Esophagus muscularis mucosa (tissue), 4 donors: ENCODE data around the gene MAD2L2. TPM values are rescaled to one million over a fixed set of nuclear protein-coding genes. Genes with fewer than 3 reads are reported as not detected.
A peak's percentile ranks its signal among the peaks of the same experiment; 100 is the strongest.

Experiments
- DNase-seq: peaks from one replicate; pipeline ENCODE4 v3.0.0-alpha.2; 2017; ENCODE audit errors: extremely low spot score
- H3K27ac ChIP-seq, 4 donors: fragments of 200-600 bp; sonication (generic); replicated peaks in 1 of 4; 1 replicate in 3 of 4; 2 replicates in 1 of 4; pipeline ENCODE4 v1.5.1; 2016 to 2019; ENCODE audit warnings: mild to moderate bottlenecking in 1 of 4
- H3K27me3 ChIP-seq, 4 donors: fragments of 200-600 bp; sonication (generic); one replicate each; pipeline versions ENCODE4 v1.5.1 to v1.6.0; 2016 to 2019
- H3K36me3 ChIP-seq, 4 donors: fragments of 200-600 bp; sonication (generic); one replicate each; pipeline ENCODE4 v1.5.1; 2016 to 2019
- H3K4me1 ChIP-seq, 4 donors: fragments of 200-600 bp; sonication (generic); one replicate each; pipeline ENCODE4 v1.5.1; 2016 to 2019
- H3K4me3 ChIP-seq, 4 donors: fragments of 200-600 bp; sonication (generic); 1 replicate in 2 of 4; 2 replicates in 2 of 4; pipeline ENCODE4 v1.5.1; 2016 to 2019; ENCODE audit warnings: mild to moderate bottlenecking in 4 of 4, moderate library complexity in 1 of 4
- H3K9me3 ChIP-seq, 4 donors: fragments of 200-600 bp; sonication (generic); 1 replicate in 3 of 4; 2 replicates in 1 of 4; pipeline ENCODE4 v1.5.1; 2016 to 2019
- EP300 ChIP-seq: sonication (generic); formaldehyde crosslinking; IDR thresholded peaks from one replicate; pipeline ENCODE4 v1.6.1; 2017; ENCODE audit warnings: antibody characterized with exemption
- POLR2A ChIP-seq: fragments of 450-650 bp; IDR thresholded peaks from one replicate; pipeline ENCODE4 v1.6.1; 2017; ENCODE audit warnings: antibody characterized with exemption, moderate library complexity, mild to moderate bottlenecking, low read depth
- POLR2AphosphoS5 ChIP-seq, 2 donors: sonication (generic); formaldehyde crosslinking; IDR thresholded peaks; one replicate each; pipeline ENCODE4 v1.6.1; 2017; ENCODE audit warnings: antibody characterized with exemption in 2 of 2
- WGBS: methylation state at CpG from one replicate; pipeline ENCODE4 v1.1.5; 2018; 5-methylcytosine and 5-hydroxymethylcytosine counted together
- intact Hi-C: fragments of 100-400 bp; cut with DNase I; formaldehyde crosslinking; loops from one replicate; pipeline ENCODE4 v1.15.1; 2023
- total RNA-seq, 4 donors: library from RNA; depleted of rRNA; stranded (reverse); fragments of >200 nt; gene quantifications; one replicate each; pipeline versions ENCODE4 v1.1.0 to v1.2.1, GENCODE V29; 2016
- TF ChIP-seq, protein P1 (sequence below), 3 experiments: fragments of 200-600 bp in 2 of 3; fragments of 450-650 bp in 1 of 3; sonication (generic) in 2 of 3; IDR thresholded peaks; one replicate each; pipeline ENCODE4 v1.5.1; 2017 to 2019; ENCODE audit warnings: antibody characterized with exemption in 3 of 3, mild to moderate bottlenecking in 2 of 3, moderate library complexity in 1 of 3

Gene MAD2L2
- total RNA-seq, 4 donors from 2014 or later, result 31.6 to 51.7 (median 42.4) TPM

GRCh38 chr1:11653861-11654136 is 27.1 kb downstream of the MAD2L2 start:
- no peak for DNase-seq
- Histone ChIP-seq H3K4me3 (peak overlapping the region; percentile 79 to 95 (median 84)), H3K9me3 (no peaks in the 10 kb centered on the region), H3K36me3 (peaks cover 0 to 20% (median 8%) of the 10 kb centered on the region in 4 donors), H3K4me1 (peaks cover 34 to 49% (median 48%) of the 10 kb centered on the region in 4 donors), H3K27ac (peak overlapping the region; percentile 71 to 83 (median 74)), H3K27me3 (peaks cover 0 to 24% (median 7%) of the 10 kb centered on the region in 4 donors)
- intact Hi-C loops, result loop anchor here (5.0 kb wide), 1 partner anchor 391 kb away; the partner anchor contains the start of gene MTOR
- 75% methylated on average over 2 of the region's 7 CpGs for WGBS
- TF ChIP-seq, protein P1, sequence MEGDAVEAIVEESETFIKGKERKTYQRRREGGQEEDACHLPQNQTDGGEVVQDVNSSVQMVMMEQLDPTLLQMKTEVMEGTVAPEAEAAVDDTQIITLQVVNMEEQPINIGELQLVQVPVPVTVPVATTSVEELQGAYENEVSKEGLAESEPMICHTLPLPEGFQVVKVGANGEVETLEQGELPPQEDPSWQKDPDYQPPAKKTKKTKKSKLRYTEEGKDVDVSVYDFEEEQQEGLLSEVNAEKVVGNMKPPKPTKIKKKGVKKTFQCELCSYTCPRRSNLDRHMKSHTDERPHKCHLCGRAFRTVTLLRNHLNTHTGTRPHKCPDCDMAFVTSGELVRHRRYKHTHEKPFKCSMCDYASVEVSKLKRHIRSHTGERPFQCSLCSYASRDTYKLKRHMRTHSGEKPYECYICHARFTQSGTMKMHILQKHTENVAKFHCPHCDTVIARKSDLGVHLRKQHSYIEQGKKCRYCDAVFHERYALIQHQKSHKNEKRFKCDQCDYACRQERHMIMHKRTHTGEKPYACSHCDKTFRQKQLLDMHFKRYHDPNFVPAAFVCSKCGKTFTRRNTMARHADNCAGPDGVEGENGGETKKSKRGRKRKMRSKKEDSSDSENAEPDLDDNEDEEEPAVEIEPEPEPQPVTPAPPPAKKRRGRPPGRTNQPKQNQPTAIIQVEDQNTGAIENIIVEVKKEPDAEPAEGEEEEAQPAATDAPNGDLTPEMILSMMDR (IDR thresholded peaks at IDR 0.05), result no peak
- TF ChIP-seq POLR2A, result no peak
- no peak for TF ChIP-seq POLR2AphosphoS5 (IDR thresholded peaks at IDR 0.05)
- TF ChIP-seq EP300, result no peak

GRCh38 chr1:11653101-11653860 is 27.7 kb downstream of the MAD2L2 start:
- intact Hi-C loops, result loop anchor here (5.0 kb wide), 1 partner anchor 391 kb away; the partner anchor contains the start of gene MTOR
- peak overlapping the region in 3 of 4 donors; percentile 79 to 95 (median 84) for H3K4me3 ChIP-seq
- WGBS, result 76% methylated on average over 10 of the region's 17 CpGs
- TF ChIP-seq, protein P1 (IDR thresholded peaks at IDR 0.05), result no peak
- TF ChIP-seq EP300, result no peak
- no peak for TF ChIP-seq POLR2A
- TF ChIP-seq POLR2AphosphoS5 (IDR thresholded peaks at IDR 0.05), result no peak
- peaks cover 0 to 29% (median 9%) of the 10 kb centered on the region in 4 donors for H3K27me3 ChIP-seq
- H3K27ac ChIP-seq, result peak overlapping the region in 3 of 4 donors; percentile 71 to 83 (median 77)
- H3K36me3 ChIP-seq, result peaks cover 0 to 15% (median 3%) of the 10 kb centered on the region in 4 donors
- no peak for DNase-seq
- peaks cover 39 to 55% (median 53%) of the 10 kb centered on the region in 4 donors for H3K4me1 ChIP-seq
- no peaks in the 10 kb centered on the region for H3K9me3 ChIP-seq

- no peak overlapping the region for H3K4me3 ChIP-seq
- no peaks in the 10 kb centered on the region for H3K9me3 ChIP-seq
- no peak overlapping the region for H3K27ac ChIP-seq
- intact Hi-C loops, result loop anchor here (5.0 kb wide), 1 partner anchor 390 kb away; the partner anchor contains the start of gene MTOR
- H3K36me3 ChIP-seq, result peaks cover 0 to 8% (median 0%) of the 10 kb centered on the region in 4 donors
- TF ChIP-seq, protein P1 (IDR thresholded peaks at IDR 0.05), result no peak
- TF ChIP-seq POLR2AphosphoS5 (IDR thresholded peaks at IDR 0.05), result no peak
- TF ChIP-seq POLR2A, result no peak
- no peak for TF ChIP-seq EP300
- 86% methylated on average over 9 of the region's 11 CpGs for WGBS
- peaks cover 42 to 63% (median 60%) of the 10 kb centered on the region in 4 donors for H3K4me1 ChIP-seq
- DNase-seq, result no peak
- peaks cover 0 to 39% (median 9%) of the 10 kb centered on the region in 4 donors for H3K27me3 ChIP-seq
Measured at GRCh38 chr1:11652203-11652780, 28.7 kb downstream of the MAD2L2 start.

DNA sequence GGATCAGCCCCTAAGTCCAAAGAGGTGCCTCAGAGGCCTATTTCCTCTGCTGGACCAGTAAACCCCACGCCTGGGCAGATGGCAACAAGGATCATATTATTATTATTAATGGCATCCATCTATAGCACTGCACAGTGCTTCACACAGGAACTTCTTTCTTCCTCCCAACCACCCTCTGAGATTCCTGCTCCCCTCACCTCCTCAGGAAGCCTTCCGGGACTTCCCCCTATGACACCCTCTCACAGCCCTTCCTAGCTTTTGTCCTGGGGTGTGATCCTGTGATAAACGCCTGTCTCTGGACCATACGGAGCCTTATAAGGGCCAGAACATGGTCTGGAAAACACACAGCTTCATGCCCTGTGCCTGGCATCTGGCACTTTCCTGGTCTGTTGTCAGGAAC is 29.9 kb downstream of the MAD2L2 start:
- H3K36me3 ChIP-seq, result no peaks in the 10 kb centered on the region
- no peak overlapping the region for H3K27ac ChIP-seq
- no peak for DNase-seq
- intact Hi-C loops, result loop anchor here (2.0 to 5.0 kb wide), 2 partner anchors 70 to 389 kb away; partner anchors contain the start of gene MTOR
- peak overlapping the region in 1 of 4 donors; percentile 25 for H3K4me3 ChIP-seq
- H3K9me3 ChIP-seq, result no peaks in the 10 kb centered on the region
- peaks cover 0 to 48% (median 9%) of the 10 kb centered on the region in 4 donors for H3K27me3 ChIP-seq
- TF ChIP-seq POLR2AphosphoS5 (IDR thresholded peaks at IDR 0.05), result no peak
- TF ChIP-seq POLR2A, result no peak
- TF ChIP-seq, protein P1 (IDR thresholded peaks at IDR 0.05), result no peak
- TF ChIP-seq EP300, result no peak
- H3K4me1 ChIP-seq, result peaks cover 42 to 64% (median 59%) of the 10 kb centered on the region in 4 donors
- 73% methylated on average over 4 of the region's 4 CpGs for WGBS
